ENCODE data around the gene ADAMTSL3.

ADAMTSL3 gene

GRCh38 chr15:83892498-83892897 is 238.6 kb downstream of the ADAMTSL3 start:
- Histone ChIP-seq H3K27me3 (ENCODE audit: control insufficient read depth, insufficient read depth, low read length) (no peaks in the 10 kb centered on the region), H3K36me3 (ENCODE audit: control insufficient read depth, low read depth, low read length) (no peaks in the 10 kb centered on the region), H3K4me3 (ENCODE audit: low read length) (no peak overlapping the region), H3K4me1 (ENCODE audit: control insufficient read depth, low read depth, low read length) (no peaks in the 10 kb centered on the region), H3K9ac (ENCODE audit: low read length) (no peak overlapping the region), H3K9me3 (ENCODE audit: control insufficient read depth, low read depth, low read length) (no peaks in the 10 kb centered on the region), H3K27ac (ENCODE audit: low read length) (no peak overlapping the region)

- Histone ChIP-seq H3K36me3 (ENCODE audit: control insufficient read depth, low read depth, low read length) (no peaks in the 10 kb centered on the region), H3K9ac (ENCODE audit: low read length) (no peak overlapping the region), H3K4me3 (ENCODE audit: low read length) (no peak overlapping the region), H3K4me1 (ENCODE audit: control insufficient read depth, low read depth, low read length) (no peaks in the 10 kb centered on the region), H3K9me3 (ENCODE audit: control insufficient read depth, low read depth, low read length) (no peaks in the 10 kb centered on the region), H3K27me3 (ENCODE audit: control insufficient read depth, insufficient read depth, low read length) (no peaks in the 10 kb centered on the region), H3K27ac (ENCODE audit: low read length) (no peak overlapping the region)
Observed at GRCh38 chr15:83893308-83893707, 239.4 kb downstream of the ADAMTSL3 start.

- Histone ChIP-seq H3K36me3 (ENCODE audit: control insufficient read depth, low read depth, low read length) (no peaks in the 10 kb centered on the region), H3K4me3 (ENCODE audit: low read length) (no peak overlapping the region), H3K9me3 (ENCODE audit: control insufficient read depth, low read depth, low read length) (no peaks in the 10 kb centered on the region), H3K4me1 (ENCODE audit: control insufficient read depth, low read depth, low read length) (no peaks in the 10 kb centered on the region), H3K27me3 (ENCODE audit: control insufficient read depth, insufficient read depth, low read length) (no peaks in the 10 kb centered on the region), H3K9ac (ENCODE audit: low read length) (no peak overlapping the region), H3K27ac (ENCODE audit: low read length) (no peak overlapping the region)
Observed at GRCh38 chr15:83897037-83897436, 243.1 kb downstream of the ADAMTSL3 start.

GRCh38 chr15:83898361-83898760 is 244.4 kb downstream of the ADAMTSL3 start:
- Histone ChIP-seq H3K4me1 (ENCODE audit: control insufficient read depth, low read depth, low read length) (no peaks in the 10 kb centered on the region), H3K4me3 (ENCODE audit: low read length) (no peak overlapping the region), H3K9ac (ENCODE audit: low read length) (no peak overlapping the region), H3K36me3 (ENCODE audit: control insufficient read depth, low read depth, low read length) (no peaks in the 10 kb centered on the region), H3K9me3 (ENCODE audit: control insufficient read depth, low read depth, low read length) (no peaks in the 10 kb centered on the region), H3K27ac (ENCODE audit: low read length) (no peak overlapping the region), H3K27me3 (ENCODE audit: control insufficient read depth, insufficient read depth, low read length) (no peaks in the 10 kb centered on the region)

- no peaks in the 10 kb centered on the region for H3K27me3 ChIP-seq (ENCODE audit: control insufficient read depth, insufficient read depth, low read length)
- no peaks in the 10 kb centered on the region for H3K4me1 ChIP-seq (ENCODE audit: control insufficient read depth, low read depth, low read length)
- no peak overlapping the region for H3K4me3 ChIP-seq (ENCODE audit: low read length)
- H3K9ac ChIP-seq (ENCODE audit: low read length), result no peak overlapping the region
- no peak overlapping the region for H3K27ac ChIP-seq (ENCODE audit: low read length)
- no peaks in the 10 kb centered on the region for H3K36me3 ChIP-seq (ENCODE audit: control insufficient read depth, low read depth, low read length)
- H3K9me3 ChIP-seq (ENCODE audit: control insufficient read depth, low read depth, low read length), result no peaks in the 10 kb centered on the region
Observed at GRCh38 chr15:83899670-83900069, 245.7 kb downstream of the ADAMTSL3 start.

GRCh38 chr15:83904107-83905040 is 250.5 kb downstream of the ADAMTSL3 start:
- H3K27ac ChIP-seq (ENCODE audit: low read length), result no peak overlapping the region
- H3K36me3 ChIP-seq (ENCODE audit: control insufficient read depth, low read depth, low read length), result no peaks in the 10 kb centered on the region
- no peak overlapping the region for H3K9ac ChIP-seq (ENCODE audit: low read length)
- H3K4me1 ChIP-seq (ENCODE audit: control insufficient read depth, low read depth, low read length), result no peaks in the 10 kb centered on the region
- no peaks in the 10 kb centered on the region for H3K9me3 ChIP-seq (ENCODE audit: control insufficient read depth, low read depth, low read length)
- no peak overlapping the region for H3K4me3 ChIP-seq (ENCODE audit: low read length)
- no peaks in the 10 kb centered on the region for H3K27me3 ChIP-seq (ENCODE audit: control insufficient read depth, insufficient read depth, low read length)

GRCh38 chr15:83905556-83906273 is 251.8 kb downstream of the ADAMTSL3 start:
- Histone ChIP-seq H3K4me1 (ENCODE audit: control insufficient read depth, low read depth, low read length) (no peaks in the 10 kb centered on the region), H3K9ac (ENCODE audit: low read length) (no peak overlapping the region), H3K9me3 (ENCODE audit: control insufficient read depth, low read depth, low read length) (no peaks in the 10 kb centered on the region), H3K27ac (ENCODE audit: low read length) (no peak overlapping the region), H3K27me3 (ENCODE audit: control insufficient read depth, insufficient read depth, low read length) (no peaks in the 10 kb centered on the region), H3K36me3 (ENCODE audit: control insufficient read depth, low read depth, low read length) (no peaks in the 10 kb centered on the region), H3K4me3 (ENCODE audit: low read length) (no peak overlapping the region)

GRCh38 chr15:83911345-83911744 is 257.4 kb downstream of the ADAMTSL3 start:
- no peaks in the 10 kb centered on the region for H3K36me3 ChIP-seq (ENCODE audit: control insufficient read depth, low read depth, low read length)
- H3K9ac ChIP-seq (ENCODE audit: low read length), result no peak overlapping the region
- H3K27me3 ChIP-seq (ENCODE audit: control insufficient read depth, insufficient read depth, low read length), result no peaks in the 10 kb centered on the region
- no peak overlapping the region for H3K27ac ChIP-seq (ENCODE audit: low read length)
- H3K4me3 ChIP-seq (ENCODE audit: low read length), result no peak overlapping the region
- no peaks in the 10 kb centered on the region for H3K4me1 ChIP-seq (ENCODE audit: control insufficient read depth, low read depth, low read length)
- no peaks in the 10 kb centered on the region for H3K9me3 ChIP-seq (ENCODE audit: control insufficient read depth, low read depth, low read length)

- Histone ChIP-seq H3K4me1 (ENCODE audit: control insufficient read depth, low read depth, low read length) (no peaks in the 10 kb centered on the region), H3K36me3 (ENCODE audit: control insufficient read depth, low read depth, low read length) (no peaks in the 10 kb centered on the region), H3K9ac (ENCODE audit: low read length) (no peak overlapping the region), H3K27me3 (ENCODE audit: control insufficient read depth, insufficient read depth, low read length) (no peaks in the 10 kb centered on the region), H3K9me3 (ENCODE audit: control insufficient read depth, low read depth, low read length) (no peaks in the 10 kb centered on the region), H3K4me3 (ENCODE audit: low read length) (no peak overlapping the region), H3K27ac (ENCODE audit: low read length) (no peak overlapping the region)
Observed at GRCh38 chr15:83912343-83912742, 258.4 kb downstream of the ADAMTSL3 start.

GRCh38 chr15:83913034-83913632 is 259.2 kb downstream of the ADAMTSL3 start:
- Histone ChIP-seq H3K27me3 (ENCODE audit: control insufficient read depth, insufficient read depth, low read length) (no peaks in the 10 kb centered on the region), H3K4me1 (ENCODE audit: control insufficient read depth, low read depth, low read length) (peaks cover 1% of the 10 kb centered on the region), H3K36me3 (ENCODE audit: control insufficient read depth, low read depth, low read length) (no peaks in the 10 kb centered on the region), H3K9me3 (ENCODE audit: control insufficient read depth, low read depth, low read length) (no peaks in the 10 kb centered on the region), H3K9ac (ENCODE audit: low read length) (no peak overlapping the region), H3K27ac (ENCODE audit: low read length) (no peak overlapping the region), H3K4me3 (ENCODE audit: low read length) (no peak overlapping the region)

GRCh38 chr15:83914906-83915305 is 261.0 kb downstream of the ADAMTSL3 start:
- Histone ChIP-seq H3K9me3 (ENCODE audit: control insufficient read depth, low read depth, low read length) (no peaks in the 10 kb centered on the region), H3K27me3 (ENCODE audit: control insufficient read depth, insufficient read depth, low read length) (no peaks in the 10 kb centered on the region), H3K4me3 (ENCODE audit: low read length) (no peak overlapping the region), H3K9ac (ENCODE audit: low read length) (no peak overlapping the region), H3K4me1 (ENCODE audit: control insufficient read depth, low read depth, low read length) (peaks cover 7% of the 10 kb centered on the region), H3K36me3 (ENCODE audit: control insufficient read depth, low read depth, low read length) (no peaks in the 10 kb centered on the region), H3K27ac (ENCODE audit: low read length) (no peak overlapping the region)
